Astrocyte of the spinal cord (primary cell): ENCODE measurements around the gene SGMS1.

Experiments used
- DNase-seq: peaks from one replicate; pipeline ENCODE4 v3.0.0; 2011; ENCODE audit warnings: low read depth, low spot score
- H3K4me3 ChIP-seq: 2 replicates; pipeline ENCODE4 v1.5.1; 2011; ENCODE audit warnings: low read depth, mild to moderate bottlenecking, low read length, moderate library complexity
- in situ Hi-C: cut with HindIII; loops from 2 replicates; pipeline ENCODE4 v1.10.0; 2017; ENCODE audit warnings: low sequenced_read_pairs
- TF ChIP-seq, protein P1 (sequence below): IDR thresholded peaks from 2 replicates; pipeline ENCODE4 v1.5.1; 2012; ENCODE audit warnings: low read depth, mild to moderate bottlenecking, low read length, inconsistent platforms

SGMS1 gene

DNA sequence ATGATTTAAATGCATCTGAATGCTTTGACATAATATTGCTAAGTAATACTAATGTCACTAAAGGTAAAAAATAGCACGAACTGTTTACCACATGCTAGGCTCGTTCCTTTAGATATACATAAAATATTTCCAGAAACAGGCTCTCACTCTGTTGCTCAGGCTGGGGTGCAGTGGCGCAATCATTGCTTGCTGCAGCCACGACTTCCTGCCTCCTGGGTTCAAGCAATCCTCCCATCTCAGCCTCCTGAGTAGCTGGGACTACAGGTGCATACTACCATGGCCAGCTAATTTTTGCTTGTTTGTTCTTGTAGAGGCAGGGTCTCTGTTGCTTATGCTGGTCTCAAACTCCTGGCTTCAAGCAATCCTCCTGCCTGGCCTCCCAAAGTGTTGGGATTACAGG lies 183.3 kb downstream of the SGMS1 start:
- H3K4me3 ChIP-seq = no peak overlapping the region
- TF ChIP-seq, protein P1, sequence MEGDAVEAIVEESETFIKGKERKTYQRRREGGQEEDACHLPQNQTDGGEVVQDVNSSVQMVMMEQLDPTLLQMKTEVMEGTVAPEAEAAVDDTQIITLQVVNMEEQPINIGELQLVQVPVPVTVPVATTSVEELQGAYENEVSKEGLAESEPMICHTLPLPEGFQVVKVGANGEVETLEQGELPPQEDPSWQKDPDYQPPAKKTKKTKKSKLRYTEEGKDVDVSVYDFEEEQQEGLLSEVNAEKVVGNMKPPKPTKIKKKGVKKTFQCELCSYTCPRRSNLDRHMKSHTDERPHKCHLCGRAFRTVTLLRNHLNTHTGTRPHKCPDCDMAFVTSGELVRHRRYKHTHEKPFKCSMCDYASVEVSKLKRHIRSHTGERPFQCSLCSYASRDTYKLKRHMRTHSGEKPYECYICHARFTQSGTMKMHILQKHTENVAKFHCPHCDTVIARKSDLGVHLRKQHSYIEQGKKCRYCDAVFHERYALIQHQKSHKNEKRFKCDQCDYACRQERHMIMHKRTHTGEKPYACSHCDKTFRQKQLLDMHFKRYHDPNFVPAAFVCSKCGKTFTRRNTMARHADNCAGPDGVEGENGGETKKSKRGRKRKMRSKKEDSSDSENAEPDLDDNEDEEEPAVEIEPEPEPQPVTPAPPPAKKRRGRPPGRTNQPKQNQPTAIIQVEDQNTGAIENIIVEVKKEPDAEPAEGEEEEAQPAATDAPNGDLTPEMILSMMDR = no peak
- DNase-seq = no peak
- in situ Hi-C loops = no loop called here

DNA sequence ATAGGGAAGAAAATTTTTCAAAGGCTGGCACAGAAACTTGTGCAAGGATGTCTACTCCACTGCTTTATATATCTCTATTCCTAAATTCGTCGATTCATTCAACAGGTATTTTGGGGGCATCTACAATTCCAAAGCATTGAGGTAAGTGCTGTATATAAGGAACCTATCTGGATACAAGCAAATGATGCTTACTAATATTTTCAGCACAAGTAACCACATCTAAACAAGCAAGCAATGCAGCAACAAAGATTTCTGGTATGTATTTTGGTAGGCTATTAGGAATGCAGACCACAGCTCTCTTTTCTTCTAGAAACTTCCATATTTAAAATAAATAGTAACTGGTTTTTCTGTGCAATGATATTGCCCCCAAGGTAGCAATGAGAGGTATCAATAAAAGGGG lies 183.9 kb downstream of the SGMS1 start:
- in situ Hi-C loops = no loop called here
- DNase-seq = no peak
- TF ChIP-seq, protein P1 = no peak

DNA sequence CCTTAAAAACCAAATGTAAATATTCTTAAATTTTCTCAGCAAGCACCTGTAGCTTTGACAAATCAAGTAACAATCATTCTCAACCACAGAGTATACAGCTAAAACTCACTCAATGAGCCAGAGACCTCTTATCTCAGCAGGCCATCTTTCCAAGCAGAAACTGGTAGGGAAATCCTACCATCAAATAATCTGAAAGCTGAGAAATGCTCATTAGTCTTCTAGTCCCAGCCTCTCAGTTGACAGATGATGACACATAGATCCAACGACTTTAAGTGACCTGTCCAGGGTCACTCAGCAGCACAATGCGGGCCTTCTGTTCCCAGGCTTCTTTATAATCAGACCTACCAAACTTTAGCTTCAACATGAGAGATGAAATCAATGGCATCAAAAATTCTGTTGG lies 184.6 kb downstream of the SGMS1 start:
- in situ Hi-C loops = no loop called here
- no peak overlapping the region for H3K4me3 ChIP-seq
- no peak for DNase-seq
- TF ChIP-seq, protein P1 = no peak

More for the DNA sequence above, 183.9 kb downstream of the SGMS1 start:
- H3K4me3 ChIP-seq = no peak overlapping the region

DNA sequence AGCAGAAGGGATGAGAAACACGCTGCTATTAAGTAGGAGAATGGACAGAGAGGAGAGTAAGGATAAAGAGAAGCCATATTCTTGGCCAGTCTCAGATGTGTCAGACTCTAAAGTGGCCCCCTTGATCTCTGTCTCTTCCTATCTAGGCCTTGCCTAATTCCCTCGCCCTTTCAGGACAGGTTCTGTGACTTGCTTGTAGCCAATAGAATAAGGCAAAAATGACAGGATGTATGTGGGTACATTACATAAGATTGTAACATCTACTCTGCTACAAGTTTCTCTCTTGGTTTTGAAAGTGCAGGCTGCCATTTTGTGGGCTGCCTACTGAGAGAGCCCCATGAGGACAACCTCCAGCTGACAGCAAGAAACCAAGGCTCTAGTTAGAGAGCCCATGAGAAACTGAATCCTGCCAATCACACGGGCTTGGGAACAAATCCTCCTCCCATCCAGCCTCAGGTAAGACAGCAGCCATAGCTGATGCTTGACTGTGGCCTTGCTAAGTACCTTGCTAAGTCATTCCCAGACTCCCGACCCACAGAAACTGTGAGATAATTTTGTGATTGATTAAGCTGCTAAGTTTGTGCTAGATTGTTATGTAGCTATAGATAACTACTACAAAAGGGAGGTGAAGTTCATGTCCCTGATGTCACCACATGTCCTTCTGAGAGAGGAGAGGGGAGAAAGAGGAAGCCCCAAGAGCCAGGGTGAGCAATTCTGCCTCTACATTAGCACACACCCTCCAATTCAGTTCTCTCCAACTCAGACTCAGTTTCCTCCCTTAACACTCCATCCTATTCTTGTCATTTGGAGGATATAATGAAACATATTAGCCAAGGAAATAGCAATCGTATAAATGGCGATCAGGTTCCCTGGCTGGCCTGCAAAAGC lies 185.5 kb downstream of the SGMS1 start:
- TF ChIP-seq, protein P1 = no peak
- no peak overlapping the region for H3K4me3 ChIP-seq
- no peak for DNase-seq
- in situ Hi-C loops = no loop called here

DNA sequence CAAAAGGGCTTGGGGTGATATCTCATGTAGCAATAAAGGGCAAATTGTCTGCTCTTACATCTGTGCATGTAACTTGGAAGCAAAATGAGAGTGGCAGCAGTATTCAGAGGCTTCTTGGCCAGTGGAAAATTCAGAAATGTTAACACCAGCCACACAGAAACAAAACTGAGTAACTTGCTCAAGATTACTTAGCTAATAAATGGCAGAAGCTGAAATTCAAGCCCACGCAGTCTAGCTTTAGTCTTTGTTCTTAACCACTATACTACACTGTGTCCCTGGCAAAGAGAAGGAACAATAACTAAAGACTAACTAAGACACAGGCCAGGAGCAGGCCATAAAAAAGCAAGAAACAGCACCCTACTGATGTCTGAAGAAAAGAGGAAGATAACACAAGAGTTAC lies 186.5 kb downstream of the SGMS1 start:
- in situ Hi-C loops = no loop called here
- no peak overlapping the region for H3K4me3 ChIP-seq
- no peak for DNase-seq
- TF ChIP-seq, protein P1 = no peak

DNA sequence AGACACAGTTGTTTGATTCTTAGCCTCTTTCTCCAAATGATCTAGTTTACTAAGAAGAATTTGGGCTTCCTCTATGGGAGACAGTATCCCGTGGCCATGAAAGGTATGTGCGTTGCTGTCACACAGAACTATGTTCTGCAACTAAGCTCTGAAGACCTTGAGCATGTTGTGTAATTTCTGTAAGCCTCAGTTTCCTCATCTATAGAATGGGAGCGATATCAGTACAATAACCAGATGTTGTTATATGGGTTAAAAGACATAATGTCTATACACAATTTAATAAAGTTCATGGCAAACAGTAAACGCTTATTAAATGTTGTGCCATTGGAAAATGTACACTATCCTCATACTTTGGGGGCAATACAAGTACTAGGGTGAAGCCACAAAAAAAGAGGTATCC lies 187.0 kb downstream of the SGMS1 start:
- DNase-seq = no peak
- TF ChIP-seq, protein P1 = no peak
- H3K4me3 ChIP-seq = no peak overlapping the region
- in situ Hi-C loops = no loop called here
